ENCODE data around the gene CUL5.

- no peak for TF ChIP-seq CTCF (IDR thresholded peaks at IDR 0.05; ENCODE audit: low read length)
- no peak for TF ChIP-seq EZH2 (IDR thresholded peaks at IDR 0.05; ENCODE audit: borderline replicate concordance, low read length)
These were observed 7.9 kb downstream of the CUL5 start for GRCh38 chr11:108016647-108017046.
